Endothelial cell of umbilical vein (primary cell): ENCODE results near the gene LRP2. TPM values are rescaled to one million over a fixed set of nuclear protein-coding genes. Genes with fewer than 3 reads are reported as not detected.
A peak's percentile ranks its signal among the peaks of the same experiment; 100 is the strongest.

Experiments
- BruUV-seq: library from RNA; stranded (reverse); fragments of 400-500 nt; replicated peaks from 2 replicates; lab custom pipeline; 2021; lab: Mats Ljungman, UMichigan
- CTCF ChIA-PET: fragments of 300-600, 350-600 bp; sonication (Branson Sonifier 250); formaldehyde crosslinking; loops from one replicate; lab custom pipeline; 2021; ENCODE audit warnings: antibody characterized with exemption, inconsistent platforms; lab: Charles Lee
- POLR2A ChIA-PET: fragments of 300-600, 350-600 bp; sonication (Branson Sonifier 250); formaldehyde crosslinking; loops from one replicate; lab custom pipeline; 2021; ENCODE audit warnings: antibody characterized with exemption, inconsistent platforms; lab: Charles Lee
- DNase-seq: peaks from one replicate; pipeline ENCODE4 v3.0.0-alpha.2; 2011; ENCODE audit warnings: low read depth, low spot score
- FAIRE-seq: peaks from 2 replicates; lab custom pipeline; 2011; peaks lifted over from hg19 to GRCh38; lab: Jason Lieb, UNC
- H2AFZ ChIP-seq: 2 replicates; pipeline ENCODE4 v1.6.0; 2012; ENCODE audit warnings: low read depth, low read length, control low read depth, inconsistent platforms
- H3K27ac ChIP-seq: 2 replicates; pipeline ENCODE4 v1.5.1; 2011; ENCODE audit warnings: low read depth, mild to moderate bottlenecking, control low read depth, low read length, moderate library complexity; ENCODE audit not compliant: insufficient read depth
- H3K27me3 ChIP-seq, 2 experiments: 2 replicates each; pipeline versions ENCODE4 v1.6.0 to v1.6.1; 2011; ENCODE audit warnings: low read length in 2 of 2, mixed read lengths in 1 of 2; ENCODE audit not compliant: control insufficient read depth in 2 of 2, insufficient read depth in 2 of 2
- H3K36me3 ChIP-seq, 2 experiments: 2 replicates in 1 of 2; 3 replicates in 1 of 2; pipeline ENCODE4 v1.5.1; 2011; ENCODE audit warnings: low read length in 2 of 2, mild to moderate bottlenecking in 1 of 2, moderate library complexity in 1 of 2; ENCODE audit not compliant: control insufficient read depth in 2 of 2, insufficient read depth in 2 of 2; ENCODE audit errors: extremely low read depth in 1 of 2
- H3K4me1 ChIP-seq: 3 replicates; pipeline ENCODE4 v1.5.1; 2011; ENCODE audit warnings: mild to moderate bottlenecking, low read length; ENCODE audit not compliant: control insufficient read depth, insufficient read depth; ENCODE audit errors: extremely low read depth
- H3K4me2 ChIP-seq: 2 replicates; pipeline ENCODE4 v1.6.1; 2011; ENCODE audit warnings: low read length, control low read depth, mixed read lengths; ENCODE audit not compliant: insufficient read depth
- H3K4me3 ChIP-seq, 3 experiments: fragments of 200-600 bp in 1 of 3; sonication (generic), shearing (Covaris generic) in 1 of 3; replicated peaks in 1 of 3; 2 replicates each; pipeline ENCODE4 v1.5.1; 2011 to 2016; ENCODE audit warnings: control low read depth in 3 of 3, low read length in 3 of 3, mild to moderate bottlenecking in 2 of 3, inconsistent platforms in 1 of 3, low read depth in 1 of 3, moderate library complexity in 1 of 3; ENCODE audit not compliant: insufficient read depth in 1 of 3
- H3K79me2 ChIP-seq: 2 replicates; pipeline ENCODE4 v1.6.0; 2012; ENCODE audit warnings: low read length, inconsistent platforms; ENCODE audit not compliant: control insufficient read depth, insufficient read depth
- H3K9ac ChIP-seq: replicated peaks from 2 replicates; pipeline ENCODE3; 2011; ENCODE audit warnings: low read length, control low read depth; ENCODE audit not compliant: insufficient read depth; ENCODE audit errors: extremely low read depth
- H3K9me1 ChIP-seq: replicated peaks from 3 replicates; pipeline ENCODE4 v1.6.0; 2011; ENCODE audit warnings: mild to moderate bottlenecking, low read length; ENCODE audit not compliant: control insufficient read depth, insufficient read depth; ENCODE audit errors: extremely low read depth
- H3K9me3 ChIP-seq: replicated peaks from 2 replicates; pipeline ENCODE4 v1.5.1; 2012; ENCODE audit warnings: low read length, inconsistent platforms; ENCODE audit not compliant: control insufficient read depth, insufficient read depth
- H4K20me1 ChIP-seq: replicated peaks from 2 replicates; pipeline ENCODE3; 2011; ENCODE audit warnings: mild to moderate bottlenecking, low read length; ENCODE audit not compliant: control insufficient read depth, insufficient read depth; ENCODE audit errors: extremely low read depth
- EZH2 ChIP-seq: IDR thresholded peaks from 2 replicates; pipeline ENCODE4 v1.6.1; 2012; ENCODE audit warnings: borderline replicate concordance, low read depth, mild to moderate bottlenecking, moderate library complexity, low read length, inconsistent platforms; ENCODE audit not compliant: severe bottlenecking
- FOS ChIP-seq: IDR thresholded peaks from 2 replicates; pipeline ENCODE4 v1.6.1; 2011; ENCODE audit warnings: mild to moderate bottlenecking, low read length, moderate library complexity, borderline replicate concordance; ENCODE audit not compliant: insufficient read depth
- GATA2 ChIP-seq: IDR thresholded peaks from 2 replicates; pipeline ENCODE4 v1.7.0; 2011; ENCODE audit warnings: low read depth, mild to moderate bottlenecking, moderate library complexity, mixed read lengths, low read length; ENCODE audit not compliant: insufficient read length, insufficient read depth
- JUN ChIP-seq: IDR thresholded peaks from 2 replicates; pipeline ENCODE4 v1.6.1; 2011; ENCODE audit warnings: borderline replicate concordance, low read depth; ENCODE audit not compliant: insufficient read length, insufficient read depth
- MAX ChIP-seq: IDR thresholded peaks from 2 replicates; pipeline ENCODE4 v1.6.1; 2011; ENCODE audit not compliant: insufficient read depth, insufficient read length
- MYC ChIP-seq: IDR thresholded peaks from one replicate; pipeline ENCODE4 v1.6.1; 2011; ENCODE audit warnings: mild to moderate bottlenecking, low read depth, low read length
- POLR2A ChIP-seq: IDR thresholded peaks from 2 replicates; pipeline ENCODE4 v1.6.1; 2012; ENCODE audit warnings: low read depth, mild to moderate bottlenecking, control low read depth, low read length
- POLR2AphosphoS5 ChIP-seq: IDR thresholded peaks from 2 replicates; pipeline ENCODE4 v1.6.1; 2012; ENCODE audit warnings: low read depth, mild to moderate bottlenecking, control low read depth, low read length, moderate library complexity; ENCODE audit not compliant: insufficient read depth
- dilution Hi-C: fragments of 300-500 bp; cut with MboI; formaldehyde crosslinking; loops from one replicate; pipeline ENCODE4 v1.15.0; 2019; ENCODE audit warnings: low sequenced_read_pairs; ENCODE audit not compliant: extremely low pct_ligation_motif_present
- intact Hi-C: fragments of 100-400 bp; cut with micrococcal nuclease; formaldehyde crosslinking; loops from one replicate; pipeline ENCODE4 v1.10.0; 2022
- polyA plus RNA-seq, 4 experiments: library from polyadenylated mRNA; depleted of rRNA in 3 of 4; stranded (reverse) in 3 of 4; unstranded in 1 of 4; fragments of >200 nt; gene quantifications; 2 replicates each; pipeline versions ENCODE4 v1.2.1 to v1.2.3, GENCODE V29; 2011 to 2012; ENCODE audit warnings: missing spikeins in 1 of 4
- total RNA-seq: library from RNA; stranded (reverse); gene quantifications from 2 replicates; pipeline ENCODE4 v1.2.3, GENCODE V29; 2021
- TF ChIP-seq, protein P1 (sequence below), 2 donors: IDR thresholded peaks; 1 replicate in 1 of 2; 2 replicates in 1 of 2; pipeline ENCODE4 v1.5.1; 2011; ENCODE audit warnings: low read length in 2 of 2, mild to moderate bottlenecking in 2 of 2, moderate library complexity in 2 of 2, control low read depth in 1 of 2, inconsistent platforms in 1 of 2, low read depth in 1 of 2; ENCODE audit not compliant: insufficient read depth in 1 of 2; ENCODE audit errors: extremely low read depth in 1 of 2

LRP2 gene
- total and polyA plus RNA-seq, 2 donors (not counting 3 experiments of a cell fraction or from before 2014, with no cell fraction given): not detected

- FAIRE-seq: no peak
- intact Hi-C loops (no loop called here), dilution Hi-C loops (no loop called here)
- no peak overlapping the region for H3K4me2 ChIP-seq
- no peaks in the 10 kb centered on the region for H3K4me1 ChIP-seq
- no peak overlapping the region for H3K4me3 ChIP-seq
- H3K9ac ChIP-seq: no peak overlapping the region
- no peak overlapping the region for H2AFZ ChIP-seq
- H3K79me2 ChIP-seq: no peaks in the 10 kb centered on the region
- no peak for DNase-seq
- H3K27me3 ChIP-seq: peaks cover 8 to 16% of the 10 kb centered on the region in 2 experiments
- POLR2A ChIA-PET: no interaction called here
- H3K36me3 ChIP-seq: no peaks in the 10 kb centered on the region
- H3K9me1 ChIP-seq: no peaks in the 10 kb centered on the region
- H4K20me1 ChIP-seq: no peaks in the 10 kb centered on the region
- H3K27ac ChIP-seq: no peak overlapping the region
- CTCF ChIA-PET: no interaction called here
- no TSS peak for BruUV-seq
- H3K9me3 ChIP-seq: no peaks in the 10 kb centered on the region
- no peak for TF ChIP-seq JUN
- TF ChIP-seq GATA2: no peak
- no peak for TF ChIP-seq POLR2A
- peak; percentile 10 for TF ChIP-seq MAX
- TF ChIP-seq POLR2AphosphoS5: no peak
Observed at GRCh38 chr2:169162613-169163012, 199.7 kb downstream of the LRP2 start.

- H3K36me3 ChIP-seq: no peaks in the 10 kb centered on the region
- intact Hi-C loops (no loop called here), dilution Hi-C loops (no loop called here)
- H3K4me3 ChIP-seq: no peak overlapping the region
- POLR2A ChIA-PET: no interaction called here
- H3K4me2 ChIP-seq: no peak overlapping the region
- H3K4me1 ChIP-seq: no peaks in the 10 kb centered on the region
- no TSS peak for BruUV-seq
- no peaks in the 10 kb centered on the region for H3K9me1 ChIP-seq
- no peak overlapping the region for H2AFZ ChIP-seq
- H3K27ac ChIP-seq: no peak overlapping the region
- no peak for DNase-seq
- no peaks in the 10 kb centered on the region for H4K20me1 ChIP-seq
- no peaks in the 10 kb centered on the region for H3K79me2 ChIP-seq
- CTCF ChIA-PET: interaction anchor here (0.8 to 1.2 kb wide), 2 partner anchors 13 to 17 kb away, joined by 3 to 4 read pairs; no protein-coding TSS in a partner anchor
- no peak overlapping the region for H3K9ac ChIP-seq
- peaks cover 5 to 11% of the 10 kb centered on the region in 2 experiments for H3K27me3 ChIP-seq
- no peaks in the 10 kb centered on the region for H3K9me3 ChIP-seq
- FAIRE-seq: no peak
- no peak for TF ChIP-seq POLR2A
- TF ChIP-seq GATA2: no peak
- no peak for TF ChIP-seq EZH2
- no peak for TF ChIP-seq MYC
- no peak for TF ChIP-seq MAX
- no peak for TF ChIP-seq JUN
- no peak for TF ChIP-seq FOS
- TF ChIP-seq, protein P1, sequence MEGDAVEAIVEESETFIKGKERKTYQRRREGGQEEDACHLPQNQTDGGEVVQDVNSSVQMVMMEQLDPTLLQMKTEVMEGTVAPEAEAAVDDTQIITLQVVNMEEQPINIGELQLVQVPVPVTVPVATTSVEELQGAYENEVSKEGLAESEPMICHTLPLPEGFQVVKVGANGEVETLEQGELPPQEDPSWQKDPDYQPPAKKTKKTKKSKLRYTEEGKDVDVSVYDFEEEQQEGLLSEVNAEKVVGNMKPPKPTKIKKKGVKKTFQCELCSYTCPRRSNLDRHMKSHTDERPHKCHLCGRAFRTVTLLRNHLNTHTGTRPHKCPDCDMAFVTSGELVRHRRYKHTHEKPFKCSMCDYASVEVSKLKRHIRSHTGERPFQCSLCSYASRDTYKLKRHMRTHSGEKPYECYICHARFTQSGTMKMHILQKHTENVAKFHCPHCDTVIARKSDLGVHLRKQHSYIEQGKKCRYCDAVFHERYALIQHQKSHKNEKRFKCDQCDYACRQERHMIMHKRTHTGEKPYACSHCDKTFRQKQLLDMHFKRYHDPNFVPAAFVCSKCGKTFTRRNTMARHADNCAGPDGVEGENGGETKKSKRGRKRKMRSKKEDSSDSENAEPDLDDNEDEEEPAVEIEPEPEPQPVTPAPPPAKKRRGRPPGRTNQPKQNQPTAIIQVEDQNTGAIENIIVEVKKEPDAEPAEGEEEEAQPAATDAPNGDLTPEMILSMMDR (IDR thresholded peaks at IDR 0.05; ENCODE audit: extremely low read depth in 1 of 2, insufficient read depth in 1 of 2, low read depth in 1 of 2, low read length in 2 of 2): no peak
- no peak for TF ChIP-seq POLR2AphosphoS5
Observed at GRCh38 chr2:169160926-169161481, 201.3 kb downstream of the LRP2 start.
